ENCODE measurements around the gene ARHGAP15. TPM values are rescaled to one million over a fixed set of nuclear protein-coding genes. Genes with fewer than 3 reads are reported as not detected.

The ARHGAP15 gene
- not detected in 2 replicates for total RNA-seq

DNA sequence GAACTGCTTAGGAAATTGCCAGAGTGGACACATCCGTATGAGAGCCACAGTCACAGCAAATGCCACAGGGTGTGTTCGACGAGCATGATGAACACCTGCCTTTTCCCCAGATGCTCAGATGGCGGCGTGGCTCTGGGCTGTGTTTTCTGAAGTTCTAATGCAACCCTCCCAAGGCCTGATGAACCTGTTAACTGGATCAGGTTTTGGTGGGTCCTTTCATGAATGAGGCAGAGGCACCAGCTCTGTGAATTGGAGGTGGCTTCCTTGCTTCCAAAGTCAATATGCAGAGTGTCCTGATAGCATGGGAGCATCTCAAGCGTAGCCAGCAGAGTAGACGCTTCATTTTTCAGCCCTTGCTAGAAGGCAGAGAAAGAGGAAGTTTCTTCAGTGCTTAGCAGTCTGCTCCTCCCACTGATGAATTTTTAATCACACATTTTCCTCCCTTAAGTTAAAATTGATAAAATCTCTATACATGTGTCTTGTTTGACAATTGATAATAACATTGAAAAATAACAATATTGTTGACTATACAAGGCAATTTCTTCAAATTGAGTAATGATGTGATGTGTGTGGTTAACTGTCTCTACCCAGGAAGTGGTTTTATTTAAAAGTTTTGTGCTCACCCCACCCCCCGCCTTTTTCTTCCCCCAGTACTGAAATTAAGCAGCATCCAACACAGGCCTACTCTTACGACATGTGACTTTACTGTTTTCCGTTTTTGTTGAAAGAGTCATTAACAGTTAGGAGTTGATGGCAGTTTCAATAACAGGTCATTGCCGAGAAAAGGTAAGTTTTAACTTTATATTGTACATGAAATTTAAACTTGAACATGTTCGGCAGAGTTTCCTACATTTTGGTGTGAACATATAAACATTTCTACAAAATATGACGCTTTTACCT lies at the start of gene ARHGAP15:
ARHGAP15 (plus strand) TSS at position 739 of the 900 bp plus-strand sequence.
- DNase-seq (ENCODE audit: low read depth), result no peak

DNA sequence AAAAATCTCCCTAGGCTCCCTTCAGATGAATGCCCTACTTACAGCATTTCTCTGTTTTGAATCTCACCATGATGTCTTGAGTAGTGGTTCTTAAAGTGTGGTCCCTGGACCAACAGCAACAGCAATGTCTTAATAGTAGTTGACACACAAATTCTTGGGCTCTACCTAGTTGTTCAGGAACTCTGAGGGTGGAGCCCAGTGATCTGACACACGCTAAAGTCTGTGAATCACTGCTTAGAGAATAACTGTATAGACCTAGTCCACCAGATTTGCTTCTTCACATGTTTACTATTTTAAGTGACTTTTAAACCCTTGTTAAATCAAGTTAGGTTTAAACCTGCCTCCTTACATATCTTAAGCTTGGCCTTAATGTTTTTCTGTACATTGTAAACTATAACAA lies 47.6 kb upstream of the ARHGAP15 start:
- DNase-seq (ENCODE audit: low read depth), result no peak
- H3K4me3 ChIP-seq (ENCODE audit: low read depth, low read length), result no peak overlapping the region
- TF ChIP-seq CTCF (conservative IDR thresholded peaks at IDR 0.05; ENCODE audit: low read depth, low read length), result no peak

More for the DNA sequence above, at the start of gene ARHGAP15:
- H3K4me3 ChIP-seq (ENCODE audit: low read depth, low read length), result no peak within 1 kb of the TSS
- TF ChIP-seq CTCF (conservative IDR thresholded peaks at IDR 0.05; ENCODE audit: low read depth, low read length), result no peak

GRCh38 chr2:143083636-143084035 lies 45.6 kb upstream of the ARHGAP15 start:
- no peak overlapping the region for H3K4me3 ChIP-seq (ENCODE audit: low read depth, low read length)
- TF ChIP-seq CTCF (conservative IDR thresholded peaks at IDR 0.05; ENCODE audit: low read depth, low read length), result no peak
- DNase-seq (ENCODE audit: low read depth), result peak; percentile 90

- no peak for TF ChIP-seq CTCF (conservative IDR thresholded peaks at IDR 0.05; ENCODE audit: low read depth, low read length)
- no peak for DNase-seq (ENCODE audit: low read depth)
- H3K4me3 ChIP-seq (ENCODE audit: low read depth, low read length), result no peak overlapping the region
These were observed 44.8 kb upstream of the ARHGAP15 start for GRCh38 chr2:143084462-143084861.

- no peak overlapping the region for H3K4me3 ChIP-seq (ENCODE audit: low read depth, low read length)
- TF ChIP-seq CTCF (conservative IDR thresholded peaks at IDR 0.05; ENCODE audit: low read depth, low read length), result no peak
- DNase-seq (ENCODE audit: low read depth), result no peak
These were observed 44.0 kb upstream of the ARHGAP15 start for GRCh38 chr2:143085125-143085784.

- no peak for TF ChIP-seq CTCF (conservative IDR thresholded peaks at IDR 0.05; ENCODE audit: low read depth, low read length)
- DNase-seq (ENCODE audit: low read depth), result no peak
- H3K4me3 ChIP-seq (ENCODE audit: low read depth, low read length), result no peak overlapping the region
These were observed 42.2 kb upstream of the ARHGAP15 start for GRCh38 chr2:143087033-143087432.
